Endothelial cell (in vitro differentiated cells): ENCODE results near the gene DNAJC13. TPM values are rescaled to one million over a fixed set of nuclear protein-coding genes. Genes with fewer than 3 reads are reported as not detected.

Source experiments
- DNase-seq: peaks from one replicate; pipeline ENCODE4 v3.0.0; 2021; ENCODE audit warnings: low spot score
- H3K27ac Mint-ChIP-seq: one replicate; pipeline ENCODE4 v1.8.0; 2021; ENCODE audit warnings: mixed read lengths, inconsistent platforms; ENCODE audit not compliant: unreplicated experiment
- H3K27me3 Mint-ChIP-seq: one replicate; pipeline ENCODE4 v1.8.0; 2021; ENCODE audit warnings: mild to moderate bottlenecking, moderate library complexity, mixed read lengths, inconsistent platforms; ENCODE audit not compliant: unreplicated experiment
- H3K36me3 Mint-ChIP-seq: one replicate; pipeline ENCODE4 v1.8.0; 2021; ENCODE audit warnings: mild to moderate bottlenecking, low read depth, mixed read lengths, inconsistent platforms; ENCODE audit not compliant: unreplicated experiment
- H3K4me1 Mint-ChIP-seq: one replicate; pipeline ENCODE4 v1.8.0; 2021; ENCODE audit warnings: mild to moderate bottlenecking, mixed read lengths, inconsistent platforms; ENCODE audit not compliant: unreplicated experiment
- H3K4me3 Mint-ChIP-seq: one replicate; pipeline ENCODE4 v1.8.0; 2021; ENCODE audit warnings: mild to moderate bottlenecking, mixed read lengths, inconsistent platforms; ENCODE audit not compliant: unreplicated experiment
- H3K9me3 Mint-ChIP-seq: one replicate; pipeline ENCODE4 v1.8.0; 2021; ENCODE audit warnings: mixed read lengths, inconsistent platforms; ENCODE audit not compliant: unreplicated experiment
- CTCF ChIP-seq: fragments of 200-600 bp; sonication (generic); IDR thresholded peaks from one replicate; pipeline ENCODE4 v1.5.0; 2021; ENCODE audit warnings: antibody characterized with exemption; ENCODE audit not compliant: unreplicated experiment
- total RNA-seq: library from RNA; stranded (reverse); fragmentation: NEBNext Ultra II Directional; extraction: Animal tissue kit (Norgen Biotek cat#: 25700); gene quantifications from one replicate; pipeline ENCODE4 v1.2.1, GENCODE V29; 2021; ENCODE audit not compliant: unreplicated experiment

Gene DNAJC13
- total RNA-seq, 1 donor from 2014 or later = 50.4 TPM

DNA sequence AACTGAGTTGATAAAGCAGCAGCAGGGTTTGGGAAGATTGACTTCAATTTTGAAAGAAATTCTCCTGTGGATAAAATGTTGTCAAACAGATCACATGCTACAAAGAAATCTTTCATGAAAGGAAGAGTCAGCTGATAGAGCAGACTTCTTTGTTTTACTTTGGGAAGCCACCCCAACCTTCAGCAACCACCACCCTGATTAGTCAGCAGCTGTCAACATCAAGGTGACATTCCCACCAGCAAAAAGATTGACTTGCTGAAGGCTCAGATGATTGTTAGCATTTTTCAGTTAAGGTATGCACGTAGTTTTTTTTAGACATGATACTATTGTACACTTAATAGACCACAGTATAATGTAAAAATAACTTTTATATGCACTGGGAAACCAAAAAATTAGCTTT, 92.2 kb downstream of the DNAJC13 start:
- H3K9me3 Mint-ChIP-seq = no peaks in the 10 kb centered on the region
- H3K4me3 Mint-ChIP-seq = no peak overlapping the region
- TF ChIP-seq CTCF = no peak
- no peak for DNase-seq
- H3K36me3 Mint-ChIP-seq = peaks cover 29% of the 10 kb centered on the region
- H3K4me1 Mint-ChIP-seq = no peaks in the 10 kb centered on the region
- H3K27ac Mint-ChIP-seq = no peak overlapping the region
- H3K27me3 Mint-ChIP-seq = no peaks in the 10 kb centered on the region

DNA sequence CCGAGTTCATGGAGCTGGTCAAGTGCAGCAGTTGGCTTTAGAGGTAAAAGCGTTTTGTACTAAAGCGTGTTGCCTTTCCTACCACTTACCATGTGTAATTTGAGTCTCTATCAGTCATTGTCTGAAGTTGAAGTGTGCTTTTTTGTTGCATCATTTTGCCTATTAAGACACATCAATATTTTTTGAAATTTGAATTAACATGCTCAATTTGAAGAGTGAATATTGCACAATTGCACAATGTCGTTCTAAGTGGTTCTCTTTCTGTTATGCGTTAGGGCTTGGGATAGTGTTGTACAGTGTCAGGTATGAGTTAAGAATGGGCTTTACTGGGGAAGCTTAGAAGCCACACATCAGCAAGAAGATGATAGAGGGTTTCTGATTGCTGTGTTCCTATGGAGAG, 95.8 kb downstream of the DNAJC13 start:
- no peak for TF ChIP-seq CTCF
- no peak for DNase-seq
- H3K27me3 Mint-ChIP-seq = no peaks in the 10 kb centered on the region
- H3K27ac Mint-ChIP-seq = no peak overlapping the region
- no peaks in the 10 kb centered on the region for H3K4me1 Mint-ChIP-seq
- H3K36me3 Mint-ChIP-seq = peaks cover 35% of the 10 kb centered on the region
- H3K4me3 Mint-ChIP-seq = no peak overlapping the region
- H3K9me3 Mint-ChIP-seq = no peaks in the 10 kb centered on the region

DNA sequence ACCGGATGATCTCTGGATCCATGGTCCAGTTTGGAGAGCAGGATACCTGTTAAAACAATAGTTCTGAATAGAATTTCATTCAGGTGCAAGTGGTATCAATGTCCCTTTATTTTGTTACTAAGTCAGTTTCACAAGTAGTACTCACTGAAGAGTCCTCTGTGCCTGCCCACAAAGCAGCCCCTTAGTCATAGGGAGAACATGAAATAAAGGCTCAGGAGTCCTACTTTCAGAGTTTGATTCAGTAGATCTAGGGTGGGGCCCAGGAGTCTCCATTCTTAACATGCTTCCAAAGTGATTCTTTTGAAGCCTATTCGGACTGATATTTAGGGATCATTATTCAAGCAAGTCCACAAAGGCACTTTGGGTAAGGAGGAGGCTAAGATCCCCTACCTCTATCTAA, 100.0 kb downstream of the DNAJC13 start:
- no peaks in the 10 kb centered on the region for H3K4me1 Mint-ChIP-seq
- H3K36me3 Mint-ChIP-seq = peaks cover 44% of the 10 kb centered on the region
- DNase-seq = no peak
- no peaks in the 10 kb centered on the region for H3K27me3 Mint-ChIP-seq
- no peaks in the 10 kb centered on the region for H3K9me3 Mint-ChIP-seq
- H3K4me3 Mint-ChIP-seq = peak overlapping the region; percentile 19
- no peak for TF ChIP-seq CTCF
- no peak overlapping the region for H3K27ac Mint-ChIP-seq

DNA sequence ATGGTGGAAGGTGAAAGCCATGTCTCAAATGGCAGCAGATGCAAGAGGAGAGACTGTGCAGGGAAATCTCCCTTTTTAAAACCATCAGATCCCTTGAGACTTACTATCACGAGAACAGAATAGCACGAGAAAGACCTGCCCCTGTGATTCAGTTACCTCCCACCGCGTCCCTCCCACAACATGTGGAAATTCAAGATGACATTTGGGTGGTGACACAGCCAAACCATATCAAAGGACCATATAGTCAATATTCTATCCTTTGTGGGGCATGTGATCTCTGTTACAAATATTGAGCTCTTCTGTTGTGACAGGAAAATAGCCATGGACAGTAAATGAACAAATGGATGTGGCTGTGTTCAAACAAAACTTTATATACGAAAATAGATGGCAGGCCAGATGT, 102.6 kb downstream of the DNAJC13 start:
- no peak for DNase-seq
- no peaks in the 10 kb centered on the region for H3K9me3 Mint-ChIP-seq
- no peak overlapping the region for H3K4me3 Mint-ChIP-seq
- no peak for TF ChIP-seq CTCF
- no peaks in the 10 kb centered on the region for H3K4me1 Mint-ChIP-seq
- H3K27me3 Mint-ChIP-seq = no peaks in the 10 kb centered on the region
- peaks cover 44% of the 10 kb centered on the region for H3K36me3 Mint-ChIP-seq
- H3K27ac Mint-ChIP-seq = no peak overlapping the region

DNA sequence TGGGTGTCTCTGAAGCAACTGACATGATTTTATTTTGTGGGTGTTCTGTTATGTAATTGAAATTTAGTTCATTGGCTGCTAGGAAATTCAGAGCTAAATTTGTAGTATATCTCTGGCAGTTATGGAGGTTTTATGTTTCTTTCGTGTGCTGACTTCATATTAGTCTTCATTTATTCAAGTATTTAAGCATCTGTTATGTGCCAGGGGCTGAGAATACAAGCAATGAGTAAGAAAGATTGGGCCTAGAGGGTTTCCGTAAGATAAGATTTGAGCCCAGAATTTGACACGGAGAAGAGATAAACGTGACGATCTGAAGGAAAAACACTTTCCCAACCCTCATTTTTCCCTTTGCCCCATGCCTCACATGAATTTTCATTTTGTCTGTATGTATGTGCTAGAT, 104.6 kb downstream of the DNAJC13 start:
- DNase-seq = no peak
- Mint-ChIP-seq H3K27me3 (no peaks in the 10 kb centered on the region), H3K36me3 (peaks cover 38% of the 10 kb centered on the region), H3K9me3 (no peaks in the 10 kb centered on the region), H3K4me1 (no peaks in the 10 kb centered on the region), H3K27ac (no peak overlapping the region), H3K4me3 (no peak overlapping the region)
- no peak for TF ChIP-seq CTCF
